Calu3 (cell line): Measurements from ENCODE around the gene FDXR. TPM values are rescaled to one million over a fixed set of nuclear protein-coding genes. Genes with fewer than 3 reads are reported as not detected.

Experiments used
- BruUV-seq: library from RNA; stranded (reverse); fragments of 400-500 nt; replicated peaks from 2 replicates; lab custom pipeline; 2021; lab: Mats Ljungman, UMichigan
- CTCF ChIA-PET: fragments of 300-600 bp; sonication (Branson Sonifier 250); formaldehyde crosslinking; loops from one replicate; lab custom pipeline; 2022; ENCODE audit warnings: antibody characterized with exemption; lab: Charles Lee
- DNase-seq: peaks from one replicate; pipeline ENCODE4 v3.0.0; 2022
- H3K27ac Mint-ChIP-seq: one replicate; pipeline ENCODE4 v1.8.0; 2022; ENCODE audit warnings: mixed read lengths; ENCODE audit not compliant: unreplicated experiment
- H3K27me3 Mint-ChIP-seq: one replicate; pipeline ENCODE4 v1.8.0; 2022; ENCODE audit warnings: mixed read lengths; ENCODE audit not compliant: unreplicated experiment
- H3K36me3 Mint-ChIP-seq: one replicate; pipeline ENCODE4 v1.8.0; 2022; ENCODE audit warnings: mild to moderate bottlenecking, moderate library complexity, mixed read lengths; ENCODE audit not compliant: insufficient read depth, unreplicated experiment
- H3K4me1 Mint-ChIP-seq: one replicate; pipeline ENCODE4 v1.8.0; 2022; ENCODE audit warnings: mild to moderate bottlenecking, low read depth, mixed read lengths; ENCODE audit not compliant: unreplicated experiment
- H3K4me3 Mint-ChIP-seq: one replicate; pipeline ENCODE4 v1.8.0; 2022; ENCODE audit warnings: mild to moderate bottlenecking, low read depth, moderate library complexity, mixed read lengths; ENCODE audit not compliant: unreplicated experiment
- H3K9me3 Mint-ChIP-seq: one replicate; pipeline ENCODE4 v1.8.0; 2022; ENCODE audit warnings: low read depth, mixed read lengths; ENCODE audit not compliant: unreplicated experiment
- CTCF ChIP-seq: fragments of 200-600 bp; IDR thresholded peaks from one replicate; pipeline ENCODE4 v1.8.0; 2022; ENCODE audit warnings: antibody characterized with exemption; ENCODE audit not compliant: unreplicated experiment
- intact Hi-C: fragments of 100-400 bp; cut with micrococcal nuclease; formaldehyde crosslinking; loops from one replicate; pipeline ENCODE4 v1.10.0; 2022; ENCODE audit not compliant: unreplicated experiment
- total RNA-seq: library from RNA; stranded (reverse); gene quantifications from 2 replicates; pipeline ENCODE4 v1.2.3, GENCODE V29; 2022

FDXR gene
- total RNA-seq, 1 experiment from 2014 or later = 8.4 TPM

- Mint-ChIP-seq H3K4me1 (no peaks in the 10 kb centered on the region), H3K4me3 (no peak overlapping the region), H3K27me3 (peaks cover 14% of the 10 kb centered on the region), H3K27ac (no peak overlapping the region), H3K9me3 (no peaks in the 10 kb centered on the region), H3K36me3 (peaks cover 21% of the 10 kb centered on the region)
- no peak for DNase-seq
- no TSS peak for BruUV-seq
- CTCF ChIA-PET = no interaction called here
- no peak for TF ChIP-seq CTCF
- intact Hi-C loops = no loop called here
Measured at GRCh38 chr17:74836691-74837467, 35.9 kb downstream of the FDXR start.

- CTCF ChIA-PET = no interaction called here
- H3K27ac Mint-ChIP-seq = no peak overlapping the region
- H3K4me1 Mint-ChIP-seq = no peaks in the 10 kb centered on the region
- H3K36me3 Mint-ChIP-seq = peaks cover 21% of the 10 kb centered on the region
- no TSS peak for BruUV-seq
- intact Hi-C loops = no loop called here
- peaks cover 8% of the 10 kb centered on the region for H3K27me3 Mint-ChIP-seq
- no peak for TF ChIP-seq CTCF
- DNase-seq = no peak
- no peaks in the 10 kb centered on the region for H3K9me3 Mint-ChIP-seq
- no peak overlapping the region for H3K4me3 Mint-ChIP-seq
Measured at GRCh38 chr17:74836191-74836590, 36.6 kb downstream of the FDXR start.

- H3K4me1 Mint-ChIP-seq = no peaks in the 10 kb centered on the region
- H3K9me3 Mint-ChIP-seq = no peaks in the 10 kb centered on the region
- BruUV-seq = no TSS peak
- intact Hi-C loops = no loop called here
- no peak overlapping the region for H3K27ac Mint-ChIP-seq
- H3K4me3 Mint-ChIP-seq = no peak overlapping the region
- CTCF ChIA-PET = no interaction called here
- no peaks in the 10 kb centered on the region for H3K27me3 Mint-ChIP-seq
- no peak for DNase-seq
- no peak for TF ChIP-seq CTCF
- H3K36me3 Mint-ChIP-seq = peaks cover 13% of the 10 kb centered on the region
Measured at GRCh38 chr17:74833501-74834377, 39.1 kb downstream of the FDXR start.

- Mint-ChIP-seq H3K4me3 (no peak overlapping the region), H3K9me3 (no peaks in the 10 kb centered on the region), H3K27ac (no peak overlapping the region), H3K27me3 (no peaks in the 10 kb centered on the region), H3K36me3 (peaks cover 5% of the 10 kb centered on the region), H3K4me1 (no peaks in the 10 kb centered on the region)
- DNase-seq = no peak
- no TSS peak for BruUV-seq
- intact Hi-C loops = no loop called here
- CTCF ChIA-PET = interaction anchor here (0.7 kb wide), 1 partner anchor 65 kb away, joined by 3 read pairs; no protein-coding TSS in a partner anchor
- no peak for TF ChIP-seq CTCF
Measured at GRCh38 chr17:74832421-74832820, 40.4 kb downstream of the FDXR start.
